GM11168 (cell line): ENCODE data around the gene SCRT2.

Source experiments
- in situ Hi-C: fragments of 300-500 bp; cut with MboI; formaldehyde crosslinking; loops from one replicate; pipeline ENCODE4 v1.12.0; 2022; ENCODE audit warnings: low sequenced_read_pairs; ENCODE audit not compliant: unreplicated experiment

Gene SCRT2

GRCh38 chr20:640674-641515 lies 34.7 kb downstream of the SCRT2 start:
- in situ Hi-C loops = no loop called here

GRCh38 chr20:638579-638978 lies 37.0 kb downstream of the SCRT2 start:
- in situ Hi-C loops = no loop called here

- in situ Hi-C loops = no loop called here
Measured at GRCh38 chr20:637559-637958, 38.0 kb downstream of the SCRT2 start.

GRCh38 chr20:635893-636338 lies 39.7 kb downstream of the SCRT2 start:
- in situ Hi-C loops = no loop called here

- in situ Hi-C loops = no loop called here
Measured at GRCh38 chr20:635028-635892, 40.3 kb downstream of the SCRT2 start.

GRCh38 chr20:634148-634925 lies 41.3 kb downstream of the SCRT2 start:
- in situ Hi-C loops = no loop called here

GRCh38 chr20:631101-631500 lies 44.5 kb downstream of the SCRT2 start:
- in situ Hi-C loops = no loop called here

GRCh38 chr20:626579-626978 lies 49.0 kb downstream of the SCRT2 start:
- in situ Hi-C loops = no loop called here

GRCh38 chr20:625360-625932 lies 50.2 kb downstream of the SCRT2 start:
- in situ Hi-C loops = no loop called here

- in situ Hi-C loops = no loop called here
Measured at GRCh38 chr20:623704-624103, 51.9 kb downstream of the SCRT2 start.

- in situ Hi-C loops = no loop called here
Measured at GRCh38 chr20:623021-623420, 52.6 kb downstream of the SCRT2 start.

GRCh38 chr20:622161-622560 lies 53.4 kb downstream of the SCRT2 start:
- in situ Hi-C loops = no loop called here

GRCh38 chr20:621125-621756 lies 54.4 kb downstream of the SCRT2 start:
- in situ Hi-C loops = no loop called here

GRCh38 chr20:620246-620645 lies 55.4 kb downstream of the SCRT2 start:
- in situ Hi-C loops = no loop called here

GRCh38 chr20:618980-619379 lies 56.6 kb downstream of the SCRT2 start:
- in situ Hi-C loops = no loop called here

GRCh38 chr20:617934-618690 lies 57.5 kb downstream of the SCRT2 start:
- in situ Hi-C loops = no loop called here

- in situ Hi-C loops = no loop called here
Measured at GRCh38 chr20:615514-615913, 60.1 kb downstream of the SCRT2 start.

- in situ Hi-C loops = no loop called here
Measured at GRCh38 chr20:611843-612185, 63.8 kb downstream of the SCRT2 start.
